ENCODE results near the gene MARK4. TPM values are rescaled to one million over a fixed set of nuclear protein-coding genes. Genes with fewer than 3 reads are reported as not detected.
"Not testable (repeated sequence)": the region's sequence is repeated elsewhere in the genome, so short reads cannot be mapped to it uniquely, and the experiment has no call there.

The MARK4 gene
- total RNA-seq, 4 donors from 2014 or later: 10.6 to 14.8 (median 12.0) TPM

DNA sequence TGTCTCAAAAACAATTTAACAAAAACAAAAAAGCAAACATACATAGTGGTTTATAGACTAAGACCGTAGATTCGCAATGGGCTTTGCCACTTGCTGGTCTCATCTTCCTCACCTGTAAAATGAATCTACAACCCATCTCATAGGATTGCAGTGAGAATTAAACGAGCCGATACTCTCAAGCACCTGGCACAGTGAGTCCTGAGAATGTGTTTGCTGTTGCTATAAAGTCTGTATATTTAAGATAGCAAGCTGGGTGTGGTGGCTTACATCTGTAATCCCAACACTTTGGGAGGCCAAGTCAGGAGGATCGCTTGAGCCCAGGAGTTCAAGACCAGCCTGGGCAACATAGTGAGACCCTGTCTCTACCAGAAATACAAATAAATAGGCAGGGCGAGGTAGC, 28.3 kb upstream of the MARK4 start:
- TF ChIP-seq, protein P1, sequence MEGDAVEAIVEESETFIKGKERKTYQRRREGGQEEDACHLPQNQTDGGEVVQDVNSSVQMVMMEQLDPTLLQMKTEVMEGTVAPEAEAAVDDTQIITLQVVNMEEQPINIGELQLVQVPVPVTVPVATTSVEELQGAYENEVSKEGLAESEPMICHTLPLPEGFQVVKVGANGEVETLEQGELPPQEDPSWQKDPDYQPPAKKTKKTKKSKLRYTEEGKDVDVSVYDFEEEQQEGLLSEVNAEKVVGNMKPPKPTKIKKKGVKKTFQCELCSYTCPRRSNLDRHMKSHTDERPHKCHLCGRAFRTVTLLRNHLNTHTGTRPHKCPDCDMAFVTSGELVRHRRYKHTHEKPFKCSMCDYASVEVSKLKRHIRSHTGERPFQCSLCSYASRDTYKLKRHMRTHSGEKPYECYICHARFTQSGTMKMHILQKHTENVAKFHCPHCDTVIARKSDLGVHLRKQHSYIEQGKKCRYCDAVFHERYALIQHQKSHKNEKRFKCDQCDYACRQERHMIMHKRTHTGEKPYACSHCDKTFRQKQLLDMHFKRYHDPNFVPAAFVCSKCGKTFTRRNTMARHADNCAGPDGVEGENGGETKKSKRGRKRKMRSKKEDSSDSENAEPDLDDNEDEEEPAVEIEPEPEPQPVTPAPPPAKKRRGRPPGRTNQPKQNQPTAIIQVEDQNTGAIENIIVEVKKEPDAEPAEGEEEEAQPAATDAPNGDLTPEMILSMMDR (IDR thresholded peaks at IDR 0.05): no peak
- DNase-seq (ENCODE audit: low spot score) (no peak), ATAC-seq (ENCODE audit: low FRiP score) (no peak)

DNA sequence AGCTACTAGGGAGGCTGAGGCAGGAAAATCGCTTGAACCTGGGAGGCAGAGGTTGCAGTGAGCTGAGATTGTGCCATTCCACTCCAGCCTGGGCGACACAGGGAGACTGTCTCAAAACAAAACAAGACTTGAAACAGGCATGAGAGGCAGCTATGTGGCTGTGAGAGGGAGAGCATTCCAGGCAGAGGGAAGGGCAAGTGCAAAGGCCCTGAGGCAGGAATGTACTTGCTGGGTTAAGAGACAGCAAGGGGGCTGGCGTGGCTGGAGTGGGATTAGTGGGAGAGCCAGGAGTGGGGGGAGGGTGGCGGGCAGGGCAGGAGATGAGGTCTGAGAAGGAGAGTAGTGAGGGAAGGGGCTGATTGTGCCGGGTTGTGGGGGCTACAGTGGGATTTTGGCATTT, 27.2 kb upstream of the MARK4 start:
- TF ChIP-seq, protein P1 (IDR thresholded peaks at IDR 0.05): no peak
- ATAC-seq (ENCODE audit: low FRiP score): no peak
- no peak for DNase-seq (ENCODE audit: low spot score)

- ATAC-seq (ENCODE audit: low FRiP score): no peak
- TF ChIP-seq, protein P1 (IDR thresholded peaks at IDR 0.05): no peak
Observed at GRCh38 chr19:45224645-45225044, 26.4 kb upstream of the MARK4 start.

DNA sequence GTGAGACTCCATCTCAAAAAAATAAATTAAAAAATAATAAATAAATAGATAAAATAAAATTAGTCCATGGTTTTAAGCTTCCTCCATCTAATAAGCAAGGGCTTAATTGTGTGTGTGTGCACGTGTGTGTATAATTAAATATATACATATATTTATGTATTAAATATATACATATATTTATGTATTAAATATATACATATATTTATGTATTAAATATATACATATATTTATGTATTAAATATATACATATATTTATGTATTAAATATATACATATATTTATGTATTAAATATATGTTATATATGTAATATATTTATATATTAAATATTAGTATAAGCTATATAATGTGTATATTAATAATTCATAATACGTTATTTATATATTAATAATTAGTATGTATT, 22.0 kb upstream of the MARK4 start:
- DNase-seq (ENCODE audit: low spot score); ATAC-seq (ENCODE audit: low FRiP score): not testable (repeated sequence)

More at GRCh38 chr19:45224645-45225044, 26.4 kb upstream of the MARK4 start:
- DNase-seq (ENCODE audit: low spot score): no peak

- DNase-seq (ENCODE audit: low spot score): no peak
- TF ChIP-seq, protein P1 (IDR thresholded peaks at IDR 0.05): no peak
- ATAC-seq (ENCODE audit: low FRiP score): no peak
Observed at GRCh38 chr19:45231891-45232290, 19.2 kb upstream of the MARK4 start.

- ATAC-seq (ENCODE audit: low FRiP score) (no peak), DNase-seq (ENCODE audit: low spot score) (no peak)
- TF ChIP-seq, protein P1 (IDR thresholded peaks at IDR 0.05): no peak
Observed at GRCh38 chr19:45234089-45234869, 16.8 kb upstream of the MARK4 start.

GRCh38 chr19:45235485-45235884, 15.6 kb upstream of the MARK4 start:
- TF ChIP-seq, protein P1 (IDR thresholded peaks at IDR 0.05): no peak
- ATAC-seq (ENCODE audit: low FRiP score) (no peak), DNase-seq (ENCODE audit: low spot score) (no peak)
